DND-41 (cell line): ENCODE measurements around the gene TLCD5.

Experiments used
- ATAC-seq: fragments of 200-7000 bp; cut with Tn5 transposase; 3 replicates; pipeline ENCODE4 v1.9.1; 2021; ENCODE audit warnings: low read depth; ENCODE audit not compliant: insufficient read depth
- DNase-seq: peaks from one replicate; pipeline ENCODE4 v3.0.0-alpha.2; 2020
- H2AFZ ChIP-seq: 2 replicates; pipeline ENCODE4 v1.6.0; 2012; ENCODE audit warnings: low read depth, low read length
- H3K27ac ChIP-seq: 2 replicates; pipeline ENCODE4 v1.5.1; 2012; ENCODE audit warnings: low read length, inconsistent platforms
- H3K27me3 ChIP-seq: fragments of 200-600 bp; sonication (generic); 2 replicates; pipeline ENCODE4 v1.6.0; 2012; ENCODE audit warnings: low read length, mild to moderate bottlenecking, inconsistent platforms; ENCODE audit not compliant: insufficient read depth, poor library complexity
- H3K36me3 ChIP-seq: 2 replicates; pipeline ENCODE4 v1.5.1; 2012; ENCODE audit warnings: low read length, inconsistent platforms; ENCODE audit not compliant: insufficient read depth
- H3K4me1 ChIP-seq: 2 replicates; pipeline ENCODE4 v1.5.1; 2012; ENCODE audit warnings: mild to moderate bottlenecking, low read length; ENCODE audit not compliant: insufficient read depth
- H3K4me2 ChIP-seq: 2 replicates; pipeline ENCODE4 v1.6.0; 2012; ENCODE audit warnings: mild to moderate bottlenecking, moderate library complexity, low read length, inconsistent platforms; ENCODE audit not compliant: insufficient read depth
- H3K4me3 ChIP-seq, 2 experiments: fragments of 200-600 bp in 1 of 2; shearing (Covaris generic) in 1 of 2; 2 replicates each; pipeline ENCODE4 v1.5.1; 2012 to 2016; ENCODE audit warnings: inconsistent platforms in 2 of 2, low read length in 2 of 2, mild to moderate bottlenecking in 2 of 2, low read depth in 1 of 2, moderate library complexity in 1 of 2
- H3K79me2 ChIP-seq: 2 replicates; pipeline ENCODE4 v1.6.0; 2012; ENCODE audit warnings: low read length, inconsistent platforms; ENCODE audit not compliant: insufficient read depth
- H3K9ac ChIP-seq: 2 replicates; pipeline ENCODE4 v1.6.0; 2012; ENCODE audit warnings: low read depth, mild to moderate bottlenecking, inconsistent platforms, low read length, moderate library complexity
- H3K9me3 ChIP-seq: 2 replicates; pipeline ENCODE4 v1.5.1; 2012; ENCODE audit warnings: low read length, moderate library complexity, mild to moderate bottlenecking, inconsistent platforms; ENCODE audit not compliant: insufficient read depth, severe bottlenecking
- H4K20me1 ChIP-seq: 2 replicates; pipeline ENCODE4 v1.6.0; 2012; ENCODE audit warnings: low read length; ENCODE audit not compliant: insufficient read depth
- EZH2 ChIP-seq: IDR thresholded peaks from 3 replicates; pipeline ENCODE4 v1.6.1; 2012; ENCODE audit warnings: borderline replicate concordance, low read depth, mild to moderate bottlenecking, moderate library complexity, low read length, inconsistent platforms; ENCODE audit not compliant: severe bottlenecking
- TF ChIP-seq, protein P1 (sequence below): IDR thresholded peaks from 2 replicates; pipeline ENCODE4 v1.5.1; 2012; ENCODE audit warnings: borderline replicate concordance, low read length, moderate library complexity, mild to moderate bottlenecking; ENCODE audit not compliant: poor library complexity, severe bottlenecking; ENCODE audit errors: extremely low read depth

TLCD5 gene

DNA sequence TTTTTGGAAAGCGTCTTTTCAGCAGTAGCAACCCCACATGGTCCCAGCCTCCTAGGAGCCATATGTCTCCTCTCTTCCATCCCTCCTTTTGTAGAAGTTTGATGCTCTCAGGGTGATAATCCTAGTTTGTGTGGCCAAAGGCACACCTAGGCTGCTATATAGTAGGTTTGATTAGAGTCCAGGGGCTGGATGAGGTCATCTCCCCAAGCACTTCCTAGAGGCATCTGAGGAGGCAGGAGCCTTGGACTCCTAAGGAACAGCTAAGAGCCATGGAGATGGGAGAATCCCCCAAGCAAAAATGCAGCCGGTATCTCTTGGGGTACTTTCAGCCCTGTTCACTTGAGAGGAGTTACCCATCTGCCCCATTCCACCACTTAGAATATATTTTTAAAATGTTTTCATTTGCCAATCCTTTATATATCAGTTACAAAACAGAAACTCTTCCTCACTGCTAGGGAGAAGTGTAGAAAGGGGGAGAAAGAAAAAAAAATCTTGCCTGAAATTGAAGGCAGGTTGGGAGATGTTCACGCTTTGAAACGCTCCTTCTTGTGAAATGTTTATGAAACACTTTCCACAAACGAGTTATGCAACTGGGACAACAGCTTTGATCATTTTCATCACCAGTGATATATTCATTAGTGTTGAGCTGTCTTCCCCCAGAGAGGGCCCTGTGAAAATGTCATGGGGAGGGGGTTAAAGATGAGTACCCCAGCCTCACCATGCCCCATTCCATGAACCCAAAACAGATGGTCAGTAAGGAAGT, 31.9 kb upstream of the TLCD5 start:
- Histone ChIP-seq H3K36me3 (no peaks in the 10 kb centered on the region), H3K27me3 (peaks cover 41% of the 10 kb centered on the region), H2AFZ (no peak overlapping the region), H3K79me2 (no peaks in the 10 kb centered on the region), H3K4me1 (no peaks in the 10 kb centered on the region), H3K9me3 (no peaks in the 10 kb centered on the region), H3K4me2 (no peak overlapping the region), H4K20me1 (peaks cover 3% of the 10 kb centered on the region; the same call in 1 of the 2 replicates), H3K4me3 (no peak overlapping the region), H3K9ac (no peak overlapping the region), H3K27ac (no peak overlapping the region)
- DNase-seq (no peak), ATAC-seq (no peak)
- TF ChIP-seq, protein P1, sequence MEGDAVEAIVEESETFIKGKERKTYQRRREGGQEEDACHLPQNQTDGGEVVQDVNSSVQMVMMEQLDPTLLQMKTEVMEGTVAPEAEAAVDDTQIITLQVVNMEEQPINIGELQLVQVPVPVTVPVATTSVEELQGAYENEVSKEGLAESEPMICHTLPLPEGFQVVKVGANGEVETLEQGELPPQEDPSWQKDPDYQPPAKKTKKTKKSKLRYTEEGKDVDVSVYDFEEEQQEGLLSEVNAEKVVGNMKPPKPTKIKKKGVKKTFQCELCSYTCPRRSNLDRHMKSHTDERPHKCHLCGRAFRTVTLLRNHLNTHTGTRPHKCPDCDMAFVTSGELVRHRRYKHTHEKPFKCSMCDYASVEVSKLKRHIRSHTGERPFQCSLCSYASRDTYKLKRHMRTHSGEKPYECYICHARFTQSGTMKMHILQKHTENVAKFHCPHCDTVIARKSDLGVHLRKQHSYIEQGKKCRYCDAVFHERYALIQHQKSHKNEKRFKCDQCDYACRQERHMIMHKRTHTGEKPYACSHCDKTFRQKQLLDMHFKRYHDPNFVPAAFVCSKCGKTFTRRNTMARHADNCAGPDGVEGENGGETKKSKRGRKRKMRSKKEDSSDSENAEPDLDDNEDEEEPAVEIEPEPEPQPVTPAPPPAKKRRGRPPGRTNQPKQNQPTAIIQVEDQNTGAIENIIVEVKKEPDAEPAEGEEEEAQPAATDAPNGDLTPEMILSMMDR, result no peak
- TF ChIP-seq EZH2, result no peak

DNA sequence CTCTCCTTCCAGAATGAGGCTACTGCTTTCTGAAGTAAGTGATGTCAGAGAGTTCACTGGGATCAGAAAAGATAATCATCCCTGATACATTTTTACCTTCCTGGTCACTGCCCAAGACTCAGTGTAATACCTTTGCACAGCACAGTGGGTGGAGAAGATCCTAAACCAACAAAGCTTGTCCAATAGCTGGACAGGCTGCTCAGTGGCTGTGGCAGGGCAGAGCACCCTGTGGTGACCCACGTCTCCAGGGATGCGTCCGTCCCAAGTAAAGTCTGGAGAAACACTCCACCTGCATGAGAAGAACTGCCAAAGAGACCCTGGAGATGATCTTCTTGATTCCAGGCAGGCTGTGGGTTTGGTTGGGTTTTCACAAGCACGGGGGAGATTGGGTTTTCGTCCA, 31.0 kb upstream of the TLCD5 start:
- Histone ChIP-seq H3K79me2 (no peaks in the 10 kb centered on the region), H4K20me1 (peaks cover 3% of the 10 kb centered on the region; the same call in 1 of the 2 replicates), H2AFZ (no peak overlapping the region), H3K27ac (no peak overlapping the region), H3K36me3 (no peaks in the 10 kb centered on the region), H3K9ac (no peak overlapping the region), H3K4me2 (no peak overlapping the region), H3K4me3 (no peak overlapping the region), H3K4me1 (no peaks in the 10 kb centered on the region), H3K27me3 (peaks cover 42% of the 10 kb centered on the region), H3K9me3 (no peaks in the 10 kb centered on the region)
- no peak for DNase-seq
- ATAC-seq, result no peak
- no peak for TF ChIP-seq EZH2
- TF ChIP-seq, protein P1, result no peak

DNA sequence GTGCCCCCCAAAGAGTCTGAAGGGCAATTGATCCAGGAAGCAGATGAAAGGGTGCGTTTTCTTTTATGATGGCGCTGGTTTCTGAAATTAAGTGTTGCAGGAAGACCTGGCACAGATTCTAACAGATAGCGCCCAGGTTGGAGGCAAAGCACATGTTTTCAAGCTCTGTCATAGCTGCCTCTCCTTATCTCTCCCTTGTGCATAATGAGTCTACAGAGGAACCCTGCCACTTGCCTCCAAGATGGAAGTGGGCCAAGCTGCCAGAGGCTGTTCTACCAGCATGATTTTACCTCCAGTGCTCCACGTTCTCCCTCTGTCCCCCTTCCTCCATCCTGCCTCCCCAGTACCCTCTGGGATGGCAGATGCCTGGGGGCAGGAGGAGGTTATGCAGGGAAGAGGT, 30.0 kb upstream of the TLCD5 start:
- TF ChIP-seq, protein P1, result no peak
- TF ChIP-seq EZH2, result no peak
- Histone ChIP-seq H3K4me2 (no peak overlapping the region), H3K27ac (no peak overlapping the region), H3K4me3 (no peak overlapping the region), H3K4me1 (no peaks in the 10 kb centered on the region), H3K79me2 (no peaks in the 10 kb centered on the region), H3K9me3 (no peaks in the 10 kb centered on the region), H3K9ac (no peak overlapping the region), H2AFZ (no peak overlapping the region), H3K36me3 (no peaks in the 10 kb centered on the region), H3K27me3 (peaks cover 34% of the 10 kb centered on the region), H4K20me1 (peaks cover 5% of the 10 kb centered on the region; the same call in 1 of the 2 replicates)
- DNase-seq (no peak), ATAC-seq (no peak)
